HG02884 (cell line): ENCODE data around the gene SUPT5H.

ENCODE experiments used
- ATAC-seq: cut with Tn5 transposase; IDR thresholded peaks from one replicate; pipeline ENCODE4 v1.9.1; 2021; ENCODE audit warnings: mild to moderate bottlenecking, moderate library complexity; ENCODE audit not compliant: unreplicated experiment

SUPT5H gene

DNA sequence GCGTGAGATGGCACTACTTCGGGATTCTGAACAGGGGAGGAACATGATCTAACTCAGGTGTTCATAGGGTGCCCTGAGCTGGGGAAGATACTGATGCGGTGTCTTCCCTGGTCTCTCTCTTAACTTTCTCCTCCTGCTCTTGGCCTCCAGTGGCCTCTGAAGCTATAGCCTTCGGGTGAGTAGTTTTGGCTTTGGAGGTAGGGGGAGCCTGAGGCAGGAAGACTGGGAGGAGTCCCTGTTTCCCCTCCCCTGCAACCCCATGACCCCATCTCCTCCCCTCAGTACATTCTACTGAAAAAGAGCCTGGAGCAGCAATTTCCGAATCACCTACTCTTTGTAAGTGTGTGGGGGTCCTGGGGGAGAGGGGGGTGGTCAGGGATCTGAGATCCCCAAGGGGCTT is 73.1 kb downstream of the SUPT5H start:
- no peak for ATAC-seq

DNA sequence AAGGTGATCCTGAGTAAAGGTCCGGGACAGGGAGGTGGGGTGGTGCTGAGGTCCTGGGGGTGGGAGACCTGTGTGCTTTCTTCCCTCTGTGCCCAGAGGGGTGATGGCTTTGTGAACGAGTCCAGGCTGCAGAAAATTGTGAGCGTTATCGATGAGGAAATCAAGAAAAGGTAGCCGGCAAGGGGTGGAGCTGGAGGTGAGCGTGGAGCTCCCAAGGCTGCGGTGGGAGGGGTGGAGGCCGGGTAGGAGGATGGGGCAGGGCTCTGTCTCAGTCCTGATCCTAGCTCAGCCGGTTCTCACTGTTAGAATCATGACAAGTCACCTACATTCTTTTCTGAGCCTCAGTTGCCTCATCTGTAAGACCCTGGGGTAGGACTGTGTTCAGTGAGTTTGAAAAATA is 73.6 kb downstream of the SUPT5H start:
- ATAC-seq, result no peak

DNA sequence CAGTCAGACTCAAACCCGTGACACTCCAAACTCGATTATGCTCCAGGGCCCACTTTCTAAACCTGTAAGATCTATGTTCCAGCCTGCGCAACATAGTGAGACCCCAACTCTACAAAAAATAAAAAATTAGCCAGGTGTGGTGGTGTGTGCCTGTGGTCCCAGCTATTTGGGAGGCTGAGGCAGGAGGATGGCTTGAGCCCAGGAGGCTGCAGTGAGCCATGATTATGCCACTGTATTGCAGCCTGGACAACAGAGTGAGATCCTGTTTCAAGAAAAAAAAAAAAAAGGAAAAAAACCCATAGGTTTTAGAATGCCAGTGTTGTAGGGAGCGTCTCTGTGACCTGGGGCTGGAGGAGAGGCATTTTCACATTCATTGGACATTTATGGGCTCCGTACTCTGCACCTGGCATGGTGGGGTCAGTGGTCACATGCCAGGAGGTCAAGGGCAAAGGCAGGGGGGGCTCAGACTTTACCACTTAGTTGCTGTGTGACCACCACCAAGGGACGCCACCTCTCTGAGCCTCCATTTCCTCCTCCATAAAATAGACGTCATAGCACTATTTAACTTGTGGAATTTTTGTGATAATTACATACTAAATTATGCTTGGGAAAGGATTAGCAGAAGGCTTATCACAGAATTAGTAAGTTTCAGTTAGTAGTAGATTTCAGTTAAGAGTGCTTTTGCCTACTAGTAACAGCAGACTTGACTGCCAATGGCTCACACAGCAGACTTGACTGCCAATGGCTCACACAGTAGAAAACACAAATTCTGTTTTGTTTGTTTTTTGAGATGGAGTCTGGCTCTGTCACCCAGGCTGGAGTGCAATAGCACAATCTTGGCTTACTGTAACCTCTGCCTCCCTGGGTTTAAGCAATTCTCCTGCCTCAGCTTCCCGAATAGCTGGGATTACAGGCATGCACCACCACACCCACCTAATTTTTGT is 75.4 kb downstream of the SUPT5H start:
- no peak for ATAC-seq

DNA sequence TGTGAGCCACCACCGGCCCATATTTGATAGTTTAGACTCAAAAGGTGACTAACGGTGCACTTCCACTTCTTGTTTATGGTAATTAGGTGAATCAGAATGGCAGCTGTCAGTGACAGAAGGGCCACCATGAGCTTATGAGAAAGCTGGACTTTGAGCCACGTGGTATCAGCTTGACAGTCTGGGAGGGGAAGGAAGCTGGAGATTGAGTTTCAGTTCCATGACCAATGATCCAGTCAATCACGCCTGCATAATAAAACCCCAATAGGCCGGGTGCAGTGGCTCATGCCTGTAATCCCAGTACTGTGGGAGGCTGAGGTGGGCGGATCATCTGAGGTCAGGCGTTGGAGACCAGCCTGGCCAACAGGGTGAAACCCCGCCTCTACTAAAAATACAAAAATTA is 79.1 kb downstream of the SUPT5H start:
- ATAC-seq, result no peak

DNA sequence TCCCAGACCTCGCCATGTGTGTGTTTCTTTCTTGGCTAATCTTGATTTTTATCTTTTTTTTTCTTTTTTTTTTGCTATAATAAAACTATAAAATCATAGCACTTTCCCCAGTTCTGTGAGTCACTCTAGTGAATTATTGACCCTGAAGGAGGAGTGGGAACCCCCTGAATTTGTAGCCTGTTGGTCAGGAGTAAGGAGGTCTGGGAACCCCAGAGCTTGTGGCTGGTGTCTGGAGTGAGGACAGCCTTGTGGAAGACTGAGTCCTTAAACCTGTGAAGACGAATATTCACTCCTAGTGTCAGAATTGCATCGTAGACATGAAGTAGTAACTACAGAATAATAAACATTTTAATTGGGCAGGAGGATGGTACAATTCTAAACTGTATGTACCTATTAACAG is 79.8 kb downstream of the SUPT5H start:
- ATAC-seq, result no peak
